Amygdala (tissue), 56 donors: ENCODE measurements around the gene ITCH.
"Not testable (repeated sequence)": the region's sequence is repeated elsewhere in the genome, so short reads cannot be mapped to it uniquely, and the experiment has no call there.

Experiments used
- DNase-seq, 56 donors: peaks; one replicate each; lab custom pipeline; 2025; lab: John Stamatoyannopoulos, UW

Gene ITCH

GRCh38 chr20:34410336-34410735, 47.3 kb downstream of the ITCH start:
- no peak for DNase-seq

DNA sequence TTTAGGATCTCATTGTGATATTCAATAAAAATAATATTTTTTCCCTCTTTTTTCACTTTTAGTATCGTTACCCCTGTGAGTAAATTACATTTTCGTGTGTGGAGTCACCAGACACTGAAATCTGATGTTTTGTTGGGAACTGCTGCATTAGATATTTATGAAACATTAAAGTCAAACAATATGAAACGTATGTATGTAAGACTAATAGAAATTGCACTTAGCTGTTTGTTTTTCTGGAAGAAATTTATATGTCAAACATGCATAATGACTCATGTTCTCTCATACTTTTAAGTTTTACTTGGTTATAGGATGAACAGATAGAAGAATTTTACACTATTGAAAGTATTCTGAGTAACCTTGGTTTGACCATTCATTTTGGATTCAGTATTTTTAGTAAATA, 49.4 kb downstream of the ITCH start:
- DNase-seq, result no peak

DNA sequence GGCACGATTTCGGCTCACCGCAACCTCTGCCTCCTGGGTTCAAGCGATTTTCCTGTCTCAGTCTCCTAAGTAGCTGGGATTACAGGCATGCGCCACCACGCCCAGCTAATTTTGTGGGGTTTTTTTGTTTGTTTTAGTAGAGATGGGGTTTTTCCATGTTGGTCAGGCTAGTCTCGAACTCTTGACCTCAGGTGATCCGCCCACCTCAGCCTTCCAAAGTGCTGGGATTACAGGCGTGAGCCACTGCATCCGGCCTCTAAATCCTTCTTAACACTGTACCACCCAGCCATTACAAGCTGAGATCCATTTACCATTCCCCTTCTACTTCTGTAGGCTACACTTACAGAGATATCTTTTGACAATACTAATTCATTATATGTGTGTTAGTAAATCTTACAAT, 51.5 kb downstream of the ITCH start:
- not testable (repeated sequence) for DNase-seq

DNA sequence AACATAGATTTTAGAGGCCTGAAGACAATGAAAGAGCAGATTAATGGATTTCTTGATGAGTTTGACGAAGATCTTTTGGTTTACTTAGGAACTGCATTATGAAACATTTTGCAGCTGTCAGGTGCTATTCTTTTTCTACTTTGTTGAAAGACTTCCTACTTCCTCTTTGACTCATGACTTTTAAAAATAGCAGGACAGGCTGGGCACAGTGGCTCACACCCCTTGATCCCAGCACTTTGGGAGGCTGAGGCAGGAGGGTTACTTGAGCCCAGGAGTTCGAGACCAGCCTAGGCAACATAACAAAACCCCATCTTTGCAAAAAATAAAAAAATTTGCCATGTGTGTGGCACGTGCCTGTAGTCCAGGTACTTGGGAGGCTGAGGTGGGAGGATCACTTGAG, 52.0 kb downstream of the ITCH start:
- DNase-seq, result no peak

GRCh38 chr20:34420146-34420545, 57.1 kb downstream of the ITCH start:
- no peak for DNase-seq

- no peak for DNase-seq
These were observed 57.9 kb downstream of the ITCH start for GRCh38 chr20:34420975-34421374.

- no peak for DNase-seq
These were observed 58.8 kb downstream of the ITCH start for GRCh38 chr20:34421766-34422466.

GRCh38 chr20:34425032-34425690, 62.1 kb downstream of the ITCH start:
- DNase-seq, result not testable (repeated sequence)

DNA sequence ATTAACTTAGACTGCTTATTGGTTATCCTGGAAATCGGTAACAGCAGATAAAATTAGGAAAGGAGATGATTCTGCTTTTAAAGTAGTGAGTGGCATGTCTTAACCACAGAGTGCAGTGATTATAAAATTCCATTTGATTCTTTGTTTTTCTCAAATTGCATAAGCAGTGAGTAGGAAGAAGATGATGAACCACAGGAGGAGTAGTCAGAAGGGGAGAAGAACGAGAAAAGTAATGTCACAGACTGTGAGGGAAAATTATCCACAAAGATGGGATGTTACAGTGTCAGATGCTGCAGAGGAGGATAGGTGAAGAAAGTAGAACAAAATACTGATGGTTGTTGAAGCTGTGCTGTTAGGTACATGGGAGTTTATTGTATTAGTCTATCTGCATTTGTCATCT, 63.0 kb downstream of the ITCH start:
- no peak for DNase-seq

DNA sequence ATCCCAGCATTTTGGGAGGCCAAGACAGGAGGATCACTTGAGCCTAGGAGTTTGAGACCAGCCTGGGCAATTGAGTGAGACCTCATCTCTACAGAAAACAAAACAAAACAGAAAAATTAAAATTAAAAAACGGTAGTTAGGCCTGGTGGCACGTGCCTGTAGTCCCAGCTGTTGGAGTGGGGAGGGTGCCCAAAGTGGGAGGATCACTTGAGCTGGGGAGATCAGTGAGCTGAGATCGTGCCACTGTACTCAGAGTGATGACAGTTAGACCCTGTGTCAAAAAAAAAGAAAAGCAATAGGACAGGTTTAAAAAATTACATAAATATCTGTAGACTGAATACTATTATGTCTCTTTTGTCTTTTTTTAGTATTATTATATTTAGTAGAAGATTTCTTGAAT, 64.3 kb downstream of the ITCH start:
- peak in 1 of 56 donors; percentile 3 for DNase-seq

GRCh38 chr20:34427784-34428183, 64.7 kb downstream of the ITCH start:
- DNase-seq, result no peak

- no peak for DNase-seq
These were observed 68.1 kb downstream of the ITCH start for GRCh38 chr20:34431168-34431567.

- DNase-seq, result not testable (repeated sequence)
These were observed 69.6 kb downstream of the ITCH start for GRCh38 chr20:34432663-34433062.

GRCh38 chr20:34433391-34433790, 70.3 kb downstream of the ITCH start:
- no peak for DNase-seq

DNA sequence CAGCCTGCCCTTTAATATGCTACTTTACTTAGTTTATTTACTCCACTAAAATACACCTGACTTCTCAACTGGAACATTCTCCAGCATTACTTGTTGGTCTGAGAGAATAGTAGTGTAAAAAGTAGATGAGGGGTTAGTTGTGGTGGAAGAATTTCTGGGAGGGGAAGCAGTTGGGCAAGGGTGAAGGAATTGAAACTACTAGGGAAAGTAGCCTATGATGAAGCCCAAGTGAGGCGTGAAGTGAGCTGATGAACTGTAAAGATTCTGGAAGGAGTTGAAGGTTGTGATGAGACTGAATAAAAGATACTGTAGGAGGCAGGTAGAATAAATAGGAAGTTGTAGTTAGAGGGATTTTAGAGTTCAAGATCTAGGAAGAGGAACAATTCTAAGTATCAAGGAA, 72.5 kb downstream of the ITCH start:
- no peak for DNase-seq

- no peak for DNase-seq
These were observed 74.4 kb downstream of the ITCH start for GRCh38 chr20:34437330-34437986.

DNA sequence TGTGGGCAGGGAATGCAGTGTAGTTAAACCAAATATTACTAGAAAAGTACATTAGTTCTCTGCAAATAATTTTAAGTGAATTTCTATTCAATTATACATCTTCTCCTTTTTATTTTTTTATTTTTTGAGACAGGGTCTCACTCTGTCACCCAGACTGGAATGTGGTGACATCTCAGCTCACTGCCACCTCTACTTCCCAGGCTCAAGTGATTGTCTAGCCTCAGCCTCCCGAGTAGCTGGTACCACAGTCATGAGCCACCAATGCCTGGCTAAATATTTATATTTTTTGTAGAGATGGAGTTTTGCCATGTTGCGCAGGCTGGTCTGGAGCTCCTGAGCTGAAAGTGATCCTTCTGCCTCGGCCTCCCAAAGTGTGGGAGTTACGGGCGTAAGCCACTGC, 76.1 kb downstream of the ITCH start:
- DNase-seq, result no peak

DNA sequence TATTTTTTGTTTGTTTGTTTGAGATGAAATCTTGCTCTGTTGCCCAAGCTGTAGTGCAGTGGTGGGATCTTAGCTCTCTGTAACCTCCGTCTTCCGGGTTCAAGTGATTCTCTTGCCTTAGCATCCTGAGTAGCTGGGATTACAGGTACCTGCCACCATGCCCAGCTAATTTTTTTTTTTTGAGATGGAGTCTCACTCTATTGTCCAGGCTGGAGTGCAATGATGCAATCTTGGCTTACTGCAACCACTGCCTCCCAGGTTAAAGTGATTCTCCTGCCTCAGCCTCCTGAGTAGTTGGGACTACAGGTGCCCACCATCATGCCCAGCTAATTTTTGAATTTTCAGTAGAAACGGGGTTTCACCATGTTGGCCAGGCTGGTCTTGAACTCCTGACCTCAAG, 78.3 kb downstream of the ITCH start:
- not testable (repeated sequence) for DNase-seq

DNA sequence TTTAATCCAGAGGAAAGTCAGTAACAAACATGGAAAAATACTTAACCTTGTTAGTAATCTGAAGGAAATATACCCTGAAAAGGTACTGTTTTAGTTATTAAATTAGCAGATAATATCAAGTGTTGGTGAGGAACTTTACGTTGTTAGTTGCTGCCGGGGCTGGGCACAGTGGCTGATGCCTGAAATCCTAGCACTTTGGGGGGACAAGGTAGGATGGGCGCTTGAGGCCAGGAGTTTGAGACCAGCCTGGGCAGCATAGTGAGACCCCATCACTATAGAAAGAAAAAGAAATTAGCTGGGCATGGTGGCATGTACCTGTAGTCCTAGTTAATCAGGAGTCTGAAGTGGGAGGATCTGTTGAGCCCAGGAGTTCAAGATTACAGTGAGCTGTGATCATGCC, 80.5 kb downstream of the ITCH start:
- DNase-seq, result no peak

DNA sequence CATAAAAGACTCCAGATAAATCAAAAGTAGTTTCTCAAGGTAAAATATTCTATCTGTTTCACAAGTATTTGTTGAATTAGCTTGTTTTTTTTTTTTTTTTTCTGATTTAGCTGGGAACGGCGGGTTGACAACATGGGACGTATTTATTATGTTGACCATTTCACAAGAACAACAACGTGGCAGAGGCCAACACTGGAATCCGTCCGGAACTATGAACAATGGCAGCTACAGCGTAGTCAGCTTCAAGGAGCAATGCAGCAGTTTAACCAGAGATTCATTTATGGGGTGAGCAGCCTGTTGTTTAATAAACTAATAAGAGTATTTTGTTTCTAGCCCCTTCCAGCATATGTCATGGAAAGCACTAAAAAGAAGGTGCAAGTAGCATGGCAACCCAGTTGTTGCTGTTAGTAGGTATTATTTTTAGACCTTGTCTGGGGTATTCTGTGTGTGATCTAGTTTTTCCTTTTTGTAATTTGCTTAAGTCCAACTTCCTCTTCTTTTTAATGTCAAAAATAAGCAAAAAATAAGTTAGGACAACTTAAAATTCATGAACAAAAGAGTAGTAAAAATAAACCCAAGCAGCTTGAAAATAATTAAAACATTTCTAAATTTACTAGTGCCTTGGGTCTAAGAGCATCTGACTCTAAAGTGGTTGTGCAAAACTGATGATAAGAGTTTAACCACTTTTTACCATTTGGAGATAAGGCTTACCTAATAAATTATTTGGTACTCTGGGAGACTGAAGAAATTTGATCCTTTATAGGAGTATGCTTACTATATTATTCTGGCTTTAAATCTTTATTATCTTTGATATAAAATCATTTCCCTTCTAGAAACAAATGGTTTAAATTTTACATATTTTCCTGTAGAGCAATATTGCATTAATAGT, 82.3 kb downstream of the ITCH start:
- DNase-seq, result peak in 8 of 56 donors; percentile 4 to 34 (median 8)

- no peak for DNase-seq
These were observed 85.4 kb downstream of the ITCH start for GRCh38 chr20:34448517-34448916.
